HEK293T (cell line): ENCODE measurements around the gene TMEM151B.

Experiments used
- ARNT ChIP-seq: fragments of 450-650 bp; IDR thresholded peaks from 2 replicates; pipeline ENCODE4 v1.6.1; 2017; ENCODE audit warnings: mild to moderate bottlenecking
- BHLHE40 ChIP-seq: fragments of 450-650 bp; IDR thresholded peaks from 2 replicates; pipeline ENCODE4 v1.6.1; 2016; ENCODE audit warnings: mild to moderate bottlenecking, moderate library complexity, borderline replicate concordance
- ELF4 ChIP-seq: fragments of 450-650 bp; IDR thresholded peaks from 2 replicates; pipeline ENCODE4 v1.6.1; 2017; ENCODE audit warnings: antibody characterized with exemption
- FOXK2 ChIP-seq: fragments of 450-650 bp; IDR thresholded peaks from 2 replicates; pipeline ENCODE4 v1.6.1; 2016; ENCODE audit warnings: mild to moderate bottlenecking
- NFRKB ChIP-seq: fragments of 450-650 bp; IDR thresholded peaks from 2 replicates; pipeline ENCODE4 v1.6.1; 2016; ENCODE audit warnings: mild to moderate bottlenecking, moderate library complexity
- SUZ12 ChIP-seq: fragments of 450-650 bp; IDR thresholded peaks from 2 replicates; pipeline ENCODE4 v1.6.1; 2016; ENCODE audit warnings: mild to moderate bottlenecking
- TARDBP ChIP-seq: fragments of 450-650 bp; IDR thresholded peaks from 2 replicates; pipeline ENCODE4 v1.6.1; 2016

DNA sequence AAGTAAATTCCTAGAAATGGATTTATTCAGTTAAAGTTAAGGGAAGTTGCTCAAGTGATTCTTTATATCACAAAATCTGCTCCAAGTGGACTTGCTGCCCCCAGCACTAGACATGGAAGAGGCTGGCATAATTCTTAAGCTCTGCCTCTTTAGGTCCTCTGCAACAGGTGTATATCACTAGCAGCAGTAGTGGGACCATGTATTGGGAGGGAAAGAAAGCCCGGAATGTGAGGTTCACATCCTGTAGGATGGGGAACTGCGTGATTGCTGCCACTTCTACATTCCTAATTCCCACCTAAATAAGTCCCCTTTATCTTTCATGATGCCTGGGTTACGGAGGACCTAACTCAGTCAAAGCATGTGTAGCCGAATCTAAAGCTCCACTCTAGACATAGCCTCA, 85.4 kb downstream of the TMEM151B start:
- TF ChIP-seq TARDBP (no peak), SUZ12 (no peak), ARNT (no peak), FOXK2 (no peak), BHLHE40 (no peak), NFRKB (no peak), ELF4 (no peak)
